OCI-LY7 (cell line): ENCODE measurements around the gene NUB1. TPM values are rescaled to one million over a fixed set of nuclear protein-coding genes. Genes with fewer than 3 reads are reported as not detected.

Experiments
- BruUV-seq: library from RNA; stranded (reverse); fragments of 400-500 nt; replicated peaks from 2 replicates; lab custom pipeline; 2021; lab: Mats Ljungman, UMichigan
- CTCF ChIA-PET: fragments of 300-600 bp; sonication (Branson Sonifier 250); formaldehyde crosslinking; loops from one replicate; lab custom pipeline; 2022; ENCODE audit warnings: antibody characterized with exemption; ENCODE audit not compliant: unreplicated experiment; lab: Charles Lee
- POLR2A ChIA-PET: fragments of 300-600 bp; sonication (Branson Sonifier 250); formaldehyde crosslinking; loops from one replicate; lab custom pipeline; 2022; ENCODE audit warnings: antibody characterized with exemption; lab: Charles Lee
- DNase-seq: peaks from one replicate; pipeline ENCODE4 v3.0.0-alpha.2; 2015; ENCODE audit warnings: low spot score
- H2AFZ ChIP-seq: fragments of 200-600 bp; sonication (generic), shearing (Covaris generic); 2 replicates; pipeline ENCODE4 v1.6.1; 2014; ENCODE audit warnings: mild to moderate bottlenecking, antibody characterized with exemption, low read length, moderate library complexity
- H3K27ac ChIP-seq: fragments of 200-600 bp; sonication (generic); 2 replicates; pipeline ENCODE4 v1.5.1; 2014; ENCODE audit warnings: mixed run types, low read depth, mild to moderate bottlenecking, moderate library complexity, low read length, inconsistent platforms; ENCODE audit not compliant: poor library complexity, severe bottlenecking
- H3K36me3 ChIP-seq: fragments of 200-600 bp; sonication (generic); 2 replicates; pipeline ENCODE4 v1.6.1; 2014; ENCODE audit warnings: mild to moderate bottlenecking, antibody characterized with exemption, low read length, moderate library complexity, mixed read lengths; ENCODE audit not compliant: insufficient read depth
- H3K4me1 ChIP-seq: fragments of 200-600 bp; sonication (generic); 2 replicates; pipeline ENCODE4 v1.5.1; 2014; ENCODE audit warnings: mild to moderate bottlenecking, low read length; ENCODE audit not compliant: insufficient read depth, poor library complexity, severe bottlenecking
- H3K4me2 ChIP-seq: fragments of 200-600 bp; sonication (generic); 2 replicates; pipeline ENCODE4 v1.6.1; 2014; ENCODE audit warnings: mild to moderate bottlenecking, low read length
- H3K4me3 ChIP-seq: fragments of 200-600 bp; sonication (generic); 2 replicates; pipeline ENCODE4 v1.5.1; 2014; ENCODE audit warnings: mild to moderate bottlenecking, low read depth, low read length; ENCODE audit not compliant: poor library complexity, severe bottlenecking
- H3K79me2 ChIP-seq: fragments of 200-600 bp; sonication (generic); 2 replicates; pipeline ENCODE4 v1.6.1; 2016; ENCODE audit warnings: low read depth, mild to moderate bottlenecking, low read length, moderate library complexity, mixed read lengths; ENCODE audit not compliant: insufficient read depth
- H3K9me2 ChIP-seq: fragments of 200-600 bp; sonication (generic); 2 replicates; pipeline ENCODE4 v1.6.1; 2016; ENCODE audit warnings: mild to moderate bottlenecking, low read length, mixed read lengths; ENCODE audit not compliant: insufficient read depth
- H3K9me3 ChIP-seq: fragments of 200-600 bp; sonication (generic); 2 replicates; pipeline ENCODE4 v1.6.1; 2014; ENCODE audit warnings: mild to moderate bottlenecking, mixed run types, low read length, mixed read lengths
- H4K20me1 ChIP-seq: fragments of 200-600 bp; sonication (generic); 2 replicates; pipeline ENCODE4 v1.6.1; 2014; ENCODE audit warnings: mild to moderate bottlenecking, antibody characterized with exemption, low read length, moderate library complexity, mixed read lengths; ENCODE audit not compliant: insufficient read depth
- EZH2phosphoT487 ChIP-seq: fragments of 200-600 bp; sonication (generic); IDR thresholded peaks from 2 replicates; pipeline ENCODE4 v1.6.1; 2018; ENCODE audit warnings: low read depth, borderline replicate concordance, mild to moderate bottlenecking, mixed run types, antibody characterized with exemption, low read length, moderate library complexity, mixed read lengths
- intact Hi-C: fragments of 100-400 bp; cut with micrococcal nuclease; formaldehyde crosslinking; loops from one replicate; pipeline ENCODE4 v1.10.0; 2022; ENCODE audit not compliant: unreplicated experiment
- total RNA-seq, 2 experiments: library from RNA; depleted of rRNA in 1 of 2; stranded (reverse); fragments of >200 nt in 1 of 2; shearing (Covaris generic) in 1 of 2; gene quantifications; 2 replicates each; pipeline ENCODE4 v1.2.3, GENCODE V29; 2014 to 2022
- TF ChIP-seq, protein P1 (sequence below): fragments of 200-600 bp; sonication (generic); conservative IDR thresholded peaks from 2 replicates; pipeline ENCODE4 v1.5.1; 2014; ENCODE audit warnings: mild to moderate bottlenecking, antibody characterized with exemption, low read length, moderate library complexity, mixed read lengths

Gene NUB1
- total RNA-seq, 2 experiments from 2014 or later: 44.1 to 50.7 TPM

DNA sequence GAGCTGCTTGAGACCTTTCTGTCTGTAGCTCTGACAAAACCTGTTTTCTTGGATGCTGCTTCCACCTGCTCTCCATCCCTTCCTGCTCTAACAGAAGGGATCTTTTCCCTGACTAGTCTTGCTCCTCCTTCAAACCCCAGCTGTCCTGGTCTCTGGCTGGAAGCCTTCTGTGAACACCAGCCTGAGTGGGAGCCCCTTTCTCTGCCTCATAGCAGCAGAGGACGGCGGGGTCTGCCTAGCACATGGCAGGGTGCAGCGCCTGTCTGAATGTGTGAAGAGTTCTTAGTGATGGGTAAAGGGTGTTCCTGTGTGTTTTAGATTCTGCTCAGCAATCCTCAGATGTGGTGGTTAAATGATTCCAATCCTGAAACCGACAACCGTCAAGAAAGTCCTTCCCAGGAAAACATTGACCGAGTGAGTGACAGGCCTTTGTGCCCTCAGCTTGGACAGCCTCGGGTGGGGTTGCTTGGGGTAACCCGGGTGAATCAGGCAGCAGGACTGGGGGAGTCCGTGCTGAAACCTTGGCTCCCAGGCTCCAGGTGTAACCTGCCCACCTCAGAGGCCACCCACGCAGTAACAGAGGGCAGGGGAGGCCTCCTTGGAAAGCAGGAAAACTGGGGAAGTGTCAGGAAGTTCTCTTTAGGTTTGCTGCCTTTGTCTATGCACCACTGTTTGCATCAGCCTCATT, 34.1 kb downstream of the NUB1 start:
- intact Hi-C loops: no loop called here
- Histone ChIP-seq H3K9me3 (no peaks in the 10 kb centered on the region), H3K79me2 (no peaks in the 10 kb centered on the region), H3K36me3 (peaks cover 5% of the 10 kb centered on the region; the same call in 1 of the 2 replicates), H3K4me2 (no peak overlapping the region), H3K27ac (no peak overlapping the region), H3K9me2 (no peaks in the 10 kb centered on the region), H4K20me1 (no peaks in the 10 kb centered on the region), H3K4me1 (peaks cover 4% of the 10 kb centered on the region), H3K4me3 (no peak overlapping the region), H2AFZ (no peak overlapping the region)
- TF ChIP-seq EZH2phosphoT487: no peak
- TF ChIP-seq, protein P1, sequence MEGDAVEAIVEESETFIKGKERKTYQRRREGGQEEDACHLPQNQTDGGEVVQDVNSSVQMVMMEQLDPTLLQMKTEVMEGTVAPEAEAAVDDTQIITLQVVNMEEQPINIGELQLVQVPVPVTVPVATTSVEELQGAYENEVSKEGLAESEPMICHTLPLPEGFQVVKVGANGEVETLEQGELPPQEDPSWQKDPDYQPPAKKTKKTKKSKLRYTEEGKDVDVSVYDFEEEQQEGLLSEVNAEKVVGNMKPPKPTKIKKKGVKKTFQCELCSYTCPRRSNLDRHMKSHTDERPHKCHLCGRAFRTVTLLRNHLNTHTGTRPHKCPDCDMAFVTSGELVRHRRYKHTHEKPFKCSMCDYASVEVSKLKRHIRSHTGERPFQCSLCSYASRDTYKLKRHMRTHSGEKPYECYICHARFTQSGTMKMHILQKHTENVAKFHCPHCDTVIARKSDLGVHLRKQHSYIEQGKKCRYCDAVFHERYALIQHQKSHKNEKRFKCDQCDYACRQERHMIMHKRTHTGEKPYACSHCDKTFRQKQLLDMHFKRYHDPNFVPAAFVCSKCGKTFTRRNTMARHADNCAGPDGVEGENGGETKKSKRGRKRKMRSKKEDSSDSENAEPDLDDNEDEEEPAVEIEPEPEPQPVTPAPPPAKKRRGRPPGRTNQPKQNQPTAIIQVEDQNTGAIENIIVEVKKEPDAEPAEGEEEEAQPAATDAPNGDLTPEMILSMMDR: no peak
- no peak for DNase-seq
- CTCF ChIA-PET: no interaction called here
- BruUV-seq: no TSS peak
- POLR2A ChIA-PET: no interaction called here

DNA sequence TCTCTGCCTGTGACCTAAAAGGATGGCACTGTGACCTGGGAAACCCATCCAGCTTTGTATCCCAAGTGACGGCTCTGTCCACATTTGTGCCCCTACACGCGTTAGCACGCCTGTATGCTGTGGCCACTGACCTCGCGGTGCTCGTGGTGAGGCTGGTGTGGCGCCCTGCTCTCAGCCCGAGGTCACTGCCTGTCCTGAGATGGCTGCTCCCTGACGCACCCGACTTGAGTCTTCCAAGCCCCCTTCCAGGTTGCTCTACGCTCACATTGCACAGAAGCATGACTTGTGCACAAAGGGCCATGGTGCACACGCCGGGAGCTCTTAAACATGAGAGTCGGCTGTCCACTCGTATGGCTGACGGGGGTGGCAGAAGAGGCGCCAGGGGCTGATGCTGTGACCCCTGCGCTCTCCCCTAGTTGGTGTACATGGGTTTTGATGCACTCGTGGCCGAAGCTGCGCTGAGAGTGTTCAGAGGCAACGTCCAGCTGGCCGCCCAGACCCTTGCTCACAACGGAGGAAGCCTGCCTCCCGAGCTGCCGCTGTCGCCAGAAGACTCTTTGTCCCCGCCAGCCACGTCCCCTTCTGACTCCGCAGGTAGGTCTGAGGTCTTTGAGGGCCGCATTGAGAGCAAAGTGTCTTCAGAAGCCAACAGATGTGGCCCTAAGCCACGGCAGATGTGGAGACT, 34.7 kb downstream of the NUB1 start:
- H3K79me2 ChIP-seq: no peaks in the 10 kb centered on the region
- no peaks in the 10 kb centered on the region for H4K20me1 ChIP-seq
- H3K27ac ChIP-seq: no peak overlapping the region
- H3K9me3 ChIP-seq: no peaks in the 10 kb centered on the region
- intact Hi-C loops: no loop called here
- peaks cover 5% of the 10 kb centered on the region; the same call in 1 of the 2 replicates for H3K36me3 ChIP-seq
- DNase-seq: no peak
- peaks cover 11% of the 10 kb centered on the region for H3K4me1 ChIP-seq
- CTCF ChIA-PET: no interaction called here
- H2AFZ ChIP-seq: no peak overlapping the region
- POLR2A ChIA-PET: interaction anchor here (0.6 kb wide), 1 partner anchor 43 kb away, joined by 6 read pairs; no protein-coding TSS in a partner anchor
- no TSS peak for BruUV-seq
- H3K4me3 ChIP-seq: no peak overlapping the region
- no peak for TF ChIP-seq EZH2phosphoT487
- TF ChIP-seq, protein P1: no peak
- no peak overlapping the region for H3K4me2 ChIP-seq
- H3K9me2 ChIP-seq: no peaks in the 10 kb centered on the region

DNA sequence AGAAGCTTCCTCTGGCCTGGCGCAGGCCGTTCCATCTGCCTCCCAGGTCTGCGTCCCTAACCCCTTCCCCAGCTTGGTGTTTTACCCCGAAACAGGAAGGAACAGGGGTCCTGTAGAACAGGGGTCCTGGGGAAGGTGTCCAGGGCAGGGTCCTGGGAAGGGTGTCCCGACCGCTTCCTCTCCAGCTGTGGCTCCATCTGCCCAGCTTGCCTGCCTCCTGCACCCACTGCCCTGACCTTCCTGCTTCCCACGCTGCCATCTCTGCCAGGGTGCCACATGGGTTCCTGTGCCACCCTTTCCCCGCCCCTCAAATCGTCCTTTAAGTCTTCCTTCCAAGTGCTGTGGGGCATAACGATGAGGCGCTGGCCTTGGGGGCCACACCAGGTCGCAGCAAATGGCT, 35.8 kb downstream of the NUB1 start:
- no TSS peak for BruUV-seq
- TF ChIP-seq EZH2phosphoT487: no peak
- TF ChIP-seq, protein P1: no peak
- Histone ChIP-seq H3K9me2 (no peaks in the 10 kb centered on the region), H3K79me2 (no peaks in the 10 kb centered on the region), H2AFZ (no peak overlapping the region), H3K4me3 (no peak overlapping the region), H3K36me3 (peaks cover 5% of the 10 kb centered on the region; the same call in 1 of the 2 replicates), H3K27ac (no peak overlapping the region), H3K9me3 (no peaks in the 10 kb centered on the region), H3K4me2 (no peak overlapping the region), H4K20me1 (no peaks in the 10 kb centered on the region), H3K4me1 (peaks cover 17% of the 10 kb centered on the region)
- intact Hi-C loops: no loop called here
- CTCF ChIA-PET: no interaction called here
- POLR2A ChIA-PET: interaction anchor here (0.6 kb wide), 2 partner anchors 44 to 191 kb away, joined by 3 to 6 read pairs; no protein-coding TSS in a partner anchor
- DNase-seq: no peak
